HepG2 (cell line): ENCODE measurements around the gene EXOSC6. TPM values are rescaled to one million over a fixed set of nuclear protein-coding genes. Genes with fewer than 3 reads are reported as not detected.

Experiments
- ATAC-seq: fragments of 200-7000 bp; cut with Tn5 transposase; 3 replicates; pipeline ENCODE4 v1.9.1; 2020; ENCODE audit warnings: mild to moderate bottlenecking, moderate library complexity
- BruUV-seq: library from RNA; stranded (reverse); fragments of 400-500 nt; replicated peaks from 2 replicates; lab custom pipeline; 2021; lab: Mats Ljungman, UMichigan
- CTCF ChIA-PET: fragments of 300-600 bp; formaldehyde crosslinking; extraction: SDS; loops from one replicate; lab custom pipeline; 2021; ENCODE audit warnings: low total read pairs, inconsistent platforms, low intra/inter-chr PET ratio; lab: Yijun Ruan, JAX
- POLR2A ChIA-PET: fragments of 350-600 bp; sonication (Branson Sonifier 250); formaldehyde crosslinking; loops from one replicate; lab custom pipeline; 2020; ENCODE audit warnings: antibody characterized with exemption, inconsistent platforms; lab: Yijun Ruan, JAX
- DNase-seq: peaks from one replicate; pipeline ENCODE4 v3.0.0-alpha.2; 2015; ENCODE audit warnings: low spot score
- FAIRE-seq: peaks from 3 replicates; lab custom pipeline; 2011; peaks lifted over from hg19 to GRCh38; lab: Jason Lieb, UNC
- H2AFZ ChIP-seq: one replicate; pipeline ENCODE4 v1.6.1; 2011; ENCODE audit warnings: low read length, inconsistent platforms
- H3K27ac ChIP-seq: fragments of 300-600 bp; 3 replicates; pipeline ENCODE4 v1.8.0; 2011; ENCODE audit warnings: mixed run types, mild to moderate bottlenecking, mixed read lengths, low read length, inconsistent platforms; ENCODE audit not compliant: insufficient read depth; ENCODE audit errors: extremely low read length
- H3K27me3 ChIP-seq, 2 experiments: fragments of 200-600 bp in 1 of 2; 2 replicates in 1 of 2; 3 replicates in 1 of 2; pipeline versions ENCODE4 v1.6.0 to v1.8.0; 2011; ENCODE audit warnings: low read length in 2 of 2, mild to moderate bottlenecking in 2 of 2, moderate library complexity in 2 of 2, inconsistent platforms in 1 of 2; ENCODE audit not compliant: insufficient read depth in 2 of 2, control insufficient read depth in 1 of 2
- H3K36me3 ChIP-seq, 2 experiments: fragments of 200-600 bp in 1 of 2; replicated peaks in 1 of 2; 2 replicates in 1 of 2; 3 replicates in 1 of 2; pipeline versions ENCODE4 v1.5.1 to v1.8.0; 2011; ENCODE audit warnings: low read length in 2 of 2, inconsistent platforms in 1 of 2; ENCODE audit not compliant: insufficient read depth in 2 of 2, control insufficient read depth in 1 of 2
- H3K4me1 ChIP-seq: 2 replicates; pipeline ENCODE4 v1.5.1; 2012; ENCODE audit warnings: low read length, inconsistent platforms; ENCODE audit not compliant: insufficient read depth
- H3K4me2 ChIP-seq: 2 replicates; pipeline ENCODE4 v1.6.0; 2011; ENCODE audit warnings: low read depth, low read length, inconsistent platforms
- H3K4me3 ChIP-seq, 3 experiments: fragments of 200-600 bp in 1 of 3; sonication (generic), shearing (Covaris generic) in 1 of 3; replicated peaks in 1 of 3; 2 replicates each; pipeline ENCODE4 v1.5.1; 2011 to 2016; ENCODE audit warnings: low read length in 3 of 3, inconsistent platforms in 2 of 3, low read depth in 2 of 3, mild to moderate bottlenecking in 2 of 3, control low read depth in 1 of 3, mixed read lengths in 1 of 3; ENCODE audit not compliant: insufficient read depth in 1 of 3
- H3K79me2 ChIP-seq: one replicate; pipeline ENCODE4 v1.6.1; 2011; ENCODE audit warnings: low read length, inconsistent platforms; ENCODE audit not compliant: insufficient read depth
- H3K9ac ChIP-seq: 2 replicates; pipeline ENCODE4 v1.6.0; 2011; ENCODE audit warnings: mild to moderate bottlenecking, low read depth, low read length, inconsistent platforms; ENCODE audit not compliant: insufficient read depth
- H3K9me3 ChIP-seq: 2 replicates; pipeline ENCODE4 v1.5.1; 2012; ENCODE audit warnings: mild to moderate bottlenecking, low read length
- H4K20me1 ChIP-seq: 2 replicates; pipeline ENCODE4 v1.6.0; 2011; ENCODE audit warnings: inconsistent platforms, mild to moderate bottlenecking, low read length, moderate library complexity; ENCODE audit not compliant: insufficient read depth
- AGO2 ChIP-seq: fragments of 200-400 bp; formaldehyde crosslinking; optimal IDR thresholded peaks from 2 replicates; pipeline ENCODE3; 2017; ENCODE audit warnings: mild to moderate bottlenecking, low read depth, low read length, moderate library complexity
- ATAD3A ChIP-seq: sonication (generic); formaldehyde crosslinking; IDR thresholded peaks from 2 replicates; pipeline ENCODE4 v1.4.0; 2020; ENCODE audit warnings: missing genetic modification reagents
- KDM2A ChIP-seq: sonication (generic); formaldehyde crosslinking; IDR thresholded peaks from 2 replicates; pipeline ENCODE4 v1.4.0; 2020; ENCODE audit warnings: low read depth, missing genetic modification reagents, borderline replicate concordance
- POLR2G ChIP-seq: fragments of 200-400 bp; formaldehyde crosslinking; IDR thresholded peaks from 2 replicates; pipeline ENCODE4 v1.6.1; 2018; ENCODE audit warnings: mild to moderate bottlenecking, low read depth, low read length, moderate library complexity
- ZNF724P ChIP-seq: sonication (generic); formaldehyde crosslinking; IDR thresholded peaks from 2 replicates; pipeline ENCODE4 v1.8.0; 2022; ENCODE audit warnings: missing genetic modification reagents, borderline replicate concordance
- WGBS: methylation state at CpG from one replicate; pipeline ENCODE4 v1.1.6; 2017; ENCODE audit warnings: low lambda C conversion rate; 5-methylcytosine and 5-hydroxymethylcytosine counted together
- in situ Hi-C: cut with HindIII; loops from 2 replicates; pipeline ENCODE4 v1.10.0; 2017; ENCODE audit warnings: low pct_unique_long_range_greater_than_20kb; ENCODE audit not compliant: extremely low pct_ligation_motif_present
- intact Hi-C: fragments of 100-400 bp; cut with micrococcal nuclease; formaldehyde crosslinking; loops from one replicate; pipeline ENCODE4 v1.10.0; 2022; ENCODE audit not compliant: unreplicated experiment
- polyA plus RNA-seq, 8 experiments: library from polyadenylated mRNA; depleted of rRNA in 3 of 8; stranded (reverse) in 7 of 8; unstranded in 1 of 8; fragments of >200 nt; fragmentation: Illumina TruSeq in 4 of 8; extraction: Trizol in 4 of 8; gene quantifications; 2 replicates each; pipeline versions ENCODE4 v1.2.1 to v1.2.3, GENCODE V29; 2011 to 2016; ENCODE audit warnings: low read depth in 4 of 8, missing spikeins in 1 of 8, mixed read lengths in 1 of 8; ENCODE audit not compliant: insufficient read depth in 1 of 8
- total RNA-seq, 5 experiments: library from RNA; depleted of rRNA; stranded (reverse); fragments of >200 nt; fragmentation: Illumina TruSeq; extraction: Trizol; gene quantifications; 2 replicates each; pipeline ENCODE4 v1.2.3, GENCODE V29; 2016; ENCODE audit warnings: low read depth in 1 of 5
- TF ChIP-seq, protein P1 (sequence below): sonication (generic); formaldehyde crosslinking; IDR thresholded peaks from 2 replicates; pipeline ENCODE4 v1.5.0; 2020; ENCODE audit warnings: missing genetic modification reagents
- TF ChIP-seq, protein P2 (sequence below): sonication (generic); formaldehyde crosslinking; IDR thresholded peaks from 2 replicates; pipeline ENCODE4 v1.4.0; 2020; ENCODE audit warnings: missing genetic modification reagents

The EXOSC6 gene
- total and polyA plus RNA-seq, 2 of the 13 experiments (the other 11 are each of a cell fraction or from before 2014, with no cell fraction given) = 13.1 to 39.9 TPM

DNA sequence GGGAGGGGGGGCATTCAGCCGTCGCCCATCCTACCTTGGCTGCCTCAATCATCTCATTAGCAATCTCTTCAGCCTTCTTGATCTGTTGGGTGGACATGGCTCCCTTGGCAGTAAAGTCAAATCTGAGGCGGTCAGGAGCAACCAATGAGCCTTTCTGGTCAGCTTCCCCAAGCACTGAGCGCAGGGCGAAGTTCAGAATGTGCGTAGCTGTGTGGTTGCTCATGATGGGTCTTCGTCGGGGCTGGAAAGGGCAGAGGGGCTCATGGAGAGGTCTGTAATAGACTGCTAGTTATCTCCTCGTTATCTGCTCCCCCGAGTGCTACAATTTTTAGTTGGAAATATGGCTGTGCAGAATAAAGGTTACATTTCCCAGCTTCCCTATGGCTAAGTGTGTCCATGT, 7.2 kb upstream of the EXOSC6 start:
- H3K27ac ChIP-seq = no peak overlapping the region
- no peak for ATAC-seq
- CTCF ChIA-PET = no interaction called here
- H3K4me2 ChIP-seq = no peak overlapping the region
- H2AFZ ChIP-seq = no peak overlapping the region
- H3K4me1 ChIP-seq = peaks cover 27% of the 10 kb centered on the region
- no peak for FAIRE-seq
- no TSS peak for BruUV-seq
- TF ChIP-seq ZNF724P (CRISPR knock-in tag) (no peak), POLR2G (peak; percentile 25; the same call in 1 of the 2 replicates)
- 96% methylated on average over 10 of the region's 10 CpGs for WGBS
- H3K36me3 ChIP-seq = peaks cover 59 to 96% of the 10 kb centered on the region in 2 experiments
- no peaks in the 10 kb centered on the region for H3K27me3 ChIP-seq
- no peaks in the 10 kb centered on the region for H3K79me2 ChIP-seq
- no peak overlapping the region for H3K4me3 ChIP-seq
- intact Hi-C loops (no loop called here), in situ Hi-C loops (loop anchor here (10.0 kb wide), 1 partner anchor 94 kb away; no protein-coding TSS in a partner anchor)
- H3K9ac ChIP-seq = no peak overlapping the region
- DNase-seq = no peak
- POLR2A ChIA-PET = no interaction called here
- H3K9me3 ChIP-seq = no peaks in the 10 kb centered on the region
- H4K20me1 ChIP-seq = no peaks in the 10 kb centered on the region; the same call in 1 of the 2 replicates

DNA sequence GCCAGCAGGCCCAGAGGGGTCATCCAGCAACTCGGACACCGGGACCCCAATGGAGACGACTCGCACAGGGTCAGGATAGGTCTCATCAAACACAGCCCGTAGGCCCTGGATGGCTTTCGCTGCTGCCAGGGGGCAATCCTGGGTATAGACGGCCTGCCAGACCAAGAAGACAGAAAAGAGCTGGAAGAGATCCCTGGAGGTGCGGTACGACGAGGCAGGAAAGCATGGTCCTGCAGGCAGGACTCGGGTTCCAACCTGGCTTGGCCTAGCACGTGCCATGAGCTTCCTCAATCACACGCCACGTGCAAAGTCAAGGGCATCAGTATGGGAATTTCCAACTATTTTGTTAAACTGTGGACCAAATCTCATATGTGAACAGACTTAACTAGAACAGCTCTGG, 6.3 kb upstream of the EXOSC6 start:
- H4K20me1 ChIP-seq = peaks cover 3% of the 10 kb centered on the region; the same call in 1 of the 2 replicates
- intact Hi-C loops (no loop called here), in situ Hi-C loops (loop anchor here (10.0 kb wide), 1 partner anchor 93 kb away; no protein-coding TSS in a partner anchor)
- DNase-seq (no peak), ATAC-seq (no peak), FAIRE-seq (no peak)
- H3K4me1 ChIP-seq = peaks cover 28% of the 10 kb centered on the region
- H3K9ac ChIP-seq = no peak overlapping the region
- no TSS peak for BruUV-seq
- TF ChIP-seq ATAD3A (CRISPR knock-in tag) (no peak), AGO2 (peak; percentile 12), KDM2A (no peak)
- TF ChIP-seq, protein P1, sequence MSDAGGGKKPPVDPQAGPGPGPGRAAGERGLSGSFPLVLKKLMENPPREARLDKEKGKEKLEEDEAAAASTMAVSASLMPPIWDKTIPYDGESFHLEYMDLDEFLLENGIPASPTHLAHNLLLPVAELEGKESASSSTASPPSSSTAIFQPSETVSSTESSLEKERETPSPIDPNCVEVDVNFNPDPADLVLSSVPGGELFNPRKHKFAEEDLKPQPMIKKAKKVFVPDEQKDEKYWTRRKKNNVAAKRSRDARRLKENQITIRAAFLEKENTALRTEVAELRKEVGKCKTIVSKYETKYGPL (CRISPR knock-in tag) = no peak
- TF ChIP-seq, protein P2, sequence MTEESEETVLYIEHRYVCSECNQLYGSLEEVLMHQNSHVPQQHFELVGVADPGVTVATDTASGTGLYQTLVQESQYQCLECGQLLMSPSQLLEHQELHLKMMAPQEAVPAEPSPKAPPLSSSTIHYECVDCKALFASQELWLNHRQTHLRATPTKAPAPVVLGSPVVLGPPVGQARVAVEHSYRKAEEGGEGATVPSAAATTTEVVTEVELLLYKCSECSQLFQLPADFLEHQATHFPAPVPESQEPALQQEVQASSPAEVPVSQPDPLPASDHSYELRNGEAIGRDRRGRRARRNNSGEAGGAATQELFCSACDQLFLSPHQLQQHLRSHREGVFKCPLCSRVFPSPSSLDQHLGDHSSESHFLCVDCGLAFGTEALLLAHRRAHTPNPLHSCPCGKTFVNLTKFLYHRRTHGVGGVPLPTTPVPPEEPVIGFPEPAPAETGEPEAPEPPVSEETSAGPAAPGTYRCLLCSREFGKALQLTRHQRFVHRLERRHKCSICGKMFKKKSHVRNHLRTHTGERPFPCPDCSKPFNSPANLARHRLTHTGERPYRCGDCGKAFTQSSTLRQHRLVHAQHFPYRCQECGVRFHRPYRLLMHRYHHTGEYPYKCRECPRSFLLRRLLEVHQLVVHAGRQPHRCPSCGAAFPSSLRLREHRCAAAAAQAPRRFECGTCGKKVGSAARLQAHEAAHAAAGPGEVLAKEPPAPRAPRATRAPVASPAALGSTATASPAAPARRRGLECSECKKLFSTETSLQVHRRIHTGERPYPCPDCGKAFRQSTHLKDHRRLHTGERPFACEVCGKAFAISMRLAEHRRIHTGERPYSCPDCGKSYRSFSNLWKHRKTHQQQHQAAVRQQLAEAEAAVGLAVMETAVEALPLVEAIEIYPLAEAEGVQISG = no peak
- H3K79me2 ChIP-seq = no peaks in the 10 kb centered on the region
- ChIA-PET CTCF (no interaction called here), POLR2A (no interaction called here)
- no peak overlapping the region for H2AFZ ChIP-seq
- H3K9me3 ChIP-seq = no peaks in the 10 kb centered on the region
- H3K27me3 ChIP-seq = no peaks in the 10 kb centered on the region
- H3K27ac ChIP-seq = no peak overlapping the region
- peaks cover 62 to 96% of the 10 kb centered on the region in 2 experiments for H3K36me3 ChIP-seq
- no peak overlapping the region for H3K4me3 ChIP-seq
- H3K4me2 ChIP-seq = no peak overlapping the region
- WGBS = 96% methylated on average over 14 of the region's 14 CpGs
